CD4-positive, alpha-beta T cell (primary cell): Measurements from ENCODE around the gene CLCF1. TPM values are rescaled to one million over a fixed set of nuclear protein-coding genes. Genes with fewer than 3 reads are reported as not detected.
A peak's percentile ranks its signal among the peaks of the same experiment; 100 is the strongest.

Experiments used
- ATAC-seq: fragments of 200-7000 bp; cut with Tn5 transposase; one replicate; pipeline ENCODE4 v1.10.0; 2022; ENCODE audit warnings: mild to moderate bottlenecking; ENCODE audit not compliant: poor library complexity
- CTCF ChIA-PET: fragments of 350-600 bp; sonication (Branson Sonifier 250); formaldehyde crosslinking; loops from one replicate; lab custom pipeline; 2021; ENCODE audit warnings: antibody characterized with exemption, inconsistent platforms; lab: Charles Lee
- POLR2A ChIA-PET: fragments of 350-600 bp; sonication (Branson Sonifier 250); formaldehyde crosslinking; loops from one replicate; lab custom pipeline; 2021; ENCODE audit warnings: antibody characterized with exemption, inconsistent platforms; lab: Charles Lee
- DNase-seq, 14 experiments: peaks; one replicate each; pipeline ENCODE4 v3.0.0-alpha.2; 2013 to 2020; ENCODE audit warnings: mixed read lengths in 2 of 14
- H3K27ac ChIP-seq, 2 donors: one replicate each; pipeline versions ENCODE4 v1.5.1 to v1.7.0; 2013; ENCODE audit warnings: low read length in 2 of 2, low read depth in 1 of 2, mild to moderate bottlenecking in 1 of 2
- H3K27me3 ChIP-seq, 2 experiments: 1 replicate in 1 of 2; 2 replicates in 1 of 2; pipeline versions ENCODE4 v1.6.1 to v1.7.0; 2013; ENCODE audit warnings: low read length in 2 of 2, control low read depth in 1 of 2, mild to moderate bottlenecking in 1 of 2, moderate library complexity in 1 of 2; ENCODE audit not compliant: insufficient read depth in 2 of 2, control insufficient read depth in 1 of 2
- H3K36me3 ChIP-seq: one replicate; pipeline ENCODE4 v1.6.1; 2013; ENCODE audit warnings: low read length, control low read depth; ENCODE audit not compliant: insufficient read depth
- H3K4me1 ChIP-seq: one replicate; pipeline ENCODE4 v1.6.1; 2013; ENCODE audit warnings: low read length, control low read depth; ENCODE audit not compliant: insufficient read depth
- H3K4me3 ChIP-seq: one replicate; pipeline ENCODE4 v1.5.1; 2013; ENCODE audit warnings: mild to moderate bottlenecking, low read length, moderate library complexity
- H3K9me3 ChIP-seq, 2 experiments: 1 replicate in 1 of 2; 2 replicates in 1 of 2; pipeline versions ENCODE4 v1.6.1 to v1.7.0; 2013; ENCODE audit warnings: low read length in 2 of 2, mild to moderate bottlenecking in 2 of 2, control low read depth in 1 of 2, moderate library complexity in 1 of 2; ENCODE audit not compliant: control insufficient read depth in 1 of 2, insufficient read depth in 1 of 2
- H3K27ac Mint-ChIP-seq: one replicate; pipeline ENCODE4 v1.8.0; 2020; ENCODE audit warnings: mixed read lengths
- H3K27me3 Mint-ChIP-seq: one replicate; pipeline ENCODE4 v1.8.0; 2021; ENCODE audit warnings: mixed read lengths
- H3K36me3 Mint-ChIP-seq: one replicate; pipeline ENCODE4 v1.8.0; 2021; ENCODE audit warnings: low read depth, mixed read lengths
- H3K4me1 Mint-ChIP-seq: one replicate; pipeline ENCODE4 v1.8.0; 2021; ENCODE audit warnings: low read depth, mixed read lengths
- H3K4me3 Mint-ChIP-seq: one replicate; pipeline ENCODE4 v1.8.0; 2020; ENCODE audit warnings: mild to moderate bottlenecking, mixed read lengths
- H3K9me3 Mint-ChIP-seq: one replicate; pipeline ENCODE4 v1.8.0; 2020; ENCODE audit warnings: mixed read lengths
- CTCF ChIP-seq: fragments of 200-600 bp; IDR thresholded peaks from one replicate; pipeline ENCODE4 v1.8.0; 2022; ENCODE audit warnings: antibody characterized with exemption, mild to moderate bottlenecking
- intact Hi-C, 2 experiments: fragments of 100-400 bp; cut with DNase I in 1 of 2; cut with micrococcal nuclease in 1 of 2; formaldehyde crosslinking; loops; one replicate each; pipeline versions ENCODE4 v1.15.1 to v1.9.0; 2023 to 2025; cut with DNase I, micrococcal nuclease
- total RNA-seq, 174 experiments: library from RNA in 2 of 174; stranded (reverse) in 2 of 174; gene quantifications; one replicate each; pipeline ENCODE4 v1.2.3 and lab custom pipeline; 2021 to 2026

CLCF1 gene
- total RNA-seq, 2 experiments from 2014 or later, result 6.0 to 6.9 TPM

- ChIA-PET CTCF (interaction anchor here (1.3 to 6.0 kb wide), 3 partner anchors 16 to 21 kb away, joined by 3 to 46 read pairs (median 4); partner anchors contain the start of genes PPP1CA, PTPRCAP and TBC1D10C), POLR2A (interaction anchor here (0.7 to 12.5 kb wide), 18 partner anchors 8 to 69 kb away, joined by 3 to 411 read pairs (median 4); partner anchors contain the start of genes AIP, CORO1B, POLD4 and PPP1CA)
- H3K36me3 Mint-ChIP-seq, result peaks cover 4% of the 10 kb centered on the region
- H3K9me3 Mint-ChIP-seq, result no peaks in the 10 kb centered on the region
- intact Hi-C loops, result loop anchor here (2.0 to 5.0 kb wide), 5 partner anchors 15 to 88 kb away; partner anchors contain the start of genes AIP (in 1 of the 2), CDK2AP2 (in 1 of the 2), PITPNM1 (in 1 of the 2) and POLD4 (in 1 of the 2)
- no peaks in the 10 kb centered on the region for H3K27me3 Mint-ChIP-seq
- H3K4me3 Mint-ChIP-seq, result peak overlapping the region; percentile 90
- Histone ChIP-seq H3K4me1 (peaks cover 68% of the 10 kb centered on the region), H3K27ac (peak overlapping the region; percentile 52 to 79), H3K27me3 (no peaks in the 10 kb centered on the region), H3K4me3 (peak overlapping the region; percentile 50), H3K36me3 (no peaks in the 10 kb centered on the region), H3K9me3 (no peaks in the 10 kb centered on the region)
- H3K27ac Mint-ChIP-seq, result peak overlapping the region; percentile 94
- peak in 2 of 14 experiments; percentile 6 to 52 for DNase-seq
- no peak for ATAC-seq
- TF ChIP-seq CTCF, result no peak
- H3K4me1 Mint-ChIP-seq, result peaks cover 62% of the 10 kb centered on the region
Measured at GRCh38 chr11:67419325-67420049, 46.1 kb upstream of the CLCF1 start.

DNA sequence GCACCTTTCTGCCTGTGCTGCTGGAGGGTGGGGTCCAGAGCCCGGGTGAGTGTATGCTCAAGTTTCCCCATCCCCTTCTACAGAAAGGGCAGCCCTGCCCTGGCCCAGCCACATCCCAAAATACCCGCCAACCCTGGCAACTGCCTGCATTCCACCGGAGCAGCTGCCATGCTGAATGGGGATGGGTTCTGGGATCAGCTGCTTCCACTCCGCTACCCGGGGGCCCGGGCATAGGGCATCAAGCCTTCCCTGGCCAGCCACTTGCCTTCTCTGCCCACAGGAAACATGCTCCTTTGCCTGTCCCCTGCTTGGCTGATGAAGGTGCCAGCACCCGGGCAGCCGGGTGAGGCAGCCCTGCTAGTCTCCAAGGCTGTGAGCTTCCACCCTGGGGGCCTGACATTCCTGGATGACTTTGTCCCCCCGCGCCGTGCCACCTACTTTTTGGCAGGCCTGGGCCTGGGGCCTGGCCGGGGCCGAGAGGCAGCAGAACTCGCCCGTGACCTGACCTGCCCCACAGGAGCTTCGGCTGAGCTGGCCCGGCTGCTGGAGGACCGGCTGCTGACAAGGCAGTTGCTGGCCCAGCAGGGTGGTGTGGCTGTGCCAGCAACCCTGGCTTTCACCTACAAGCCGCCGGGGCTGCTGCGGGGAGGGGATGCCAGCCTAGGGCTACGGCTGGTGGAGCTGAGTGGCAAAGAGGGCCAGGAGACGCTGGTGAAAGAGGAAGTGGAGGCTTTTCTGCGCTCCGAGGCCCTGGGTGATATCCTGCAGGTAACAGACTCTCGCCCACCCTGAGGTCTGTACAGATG, 45.3 kb upstream of the CLCF1 start:
- Histone ChIP-seq H3K4me3 (peak overlapping the region; percentile 50), H3K4me1 (peaks cover 72% of the 10 kb centered on the region), H3K9me3 (no peaks in the 10 kb centered on the region), H3K36me3 (no peaks in the 10 kb centered on the region), H3K27ac (peak overlapping the region; percentile 52 to 79), H3K27me3 (no peaks in the 10 kb centered on the region)
- ChIA-PET POLR2A (interaction anchor here (0.6 to 12.5 kb wide), 18 partner anchors 11 to 179 kb away, joined by 3 to 411 read pairs (median 4); partner anchors contain the start of genes AIP, CORO1B, POLD4 and PPP1CA), CTCF (interaction anchor here (6.0 kb wide), 1 partner anchor 15 kb away, joined by 46 read pairs; the partner anchor contains the start of genes PPP1CA and TBC1D10C)
- no peaks in the 10 kb centered on the region for H3K27me3 Mint-ChIP-seq
- H3K4me3 Mint-ChIP-seq, result peak overlapping the region; percentile 90
- no peaks in the 10 kb centered on the region for H3K9me3 Mint-ChIP-seq
- peak overlapping the region; percentile 94 for H3K27ac Mint-ChIP-seq
- TF ChIP-seq CTCF, result no peak
- intact Hi-C loops, result loop anchor here in 1 of 2 experiments (5.0 kb wide), 3 partner anchors 49 to 89 kb away; partner anchors contain the start of genes AIP, CDK2AP2, PITPNM1 and TMEM134
- H3K4me1 Mint-ChIP-seq, result peaks cover 63% of the 10 kb centered on the region
- peak in 10 of 14 experiments; percentile 39 to 70 (median 52) for DNase-seq
- ATAC-seq, result peak; percentile 9
- peaks cover 4% of the 10 kb centered on the region for H3K36me3 Mint-ChIP-seq

- peak overlapping the region; percentile 65 for H3K4me3 Mint-ChIP-seq
- peak overlapping the region; percentile 94 for H3K27ac Mint-ChIP-seq
- Histone ChIP-seq H3K27me3 (no peaks in the 10 kb centered on the region), H3K9me3 (no peaks in the 10 kb centered on the region), H3K36me3 (no peaks in the 10 kb centered on the region), H3K4me3 (peak overlapping the region; percentile 35), H3K27ac (peak overlapping the region; percentile 78 to 79), H3K4me1 (peaks cover 85% of the 10 kb centered on the region)
- H3K4me1 Mint-ChIP-seq, result peaks cover 67% of the 10 kb centered on the region
- no peaks in the 10 kb centered on the region for H3K27me3 Mint-ChIP-seq
- H3K9me3 Mint-ChIP-seq, result no peaks in the 10 kb centered on the region
- intact Hi-C loops, result loop anchor here in 1 of 2 experiments (1.0 to 5.0 kb wide), 4 partner anchors 14 to 90 kb away; partner anchors contain the start of genes AIP, CDK2AP2, PITPNM1 and TMEM134
- peak in 2 of 14 experiments; percentile 13 to 35 for DNase-seq
- ChIA-PET CTCF (interaction anchor here (1.3 to 6.0 kb wide), 4 partner anchors 9 to 52 kb away, joined by 3 to 46 read pairs (median 4); partner anchors contain the start of genes PPP1CA and TBC1D10C), POLR2A (interaction anchor here (0.7 to 12.5 kb wide), 18 partner anchors 9 to 178 kb away, joined by 3 to 411 read pairs (median 5); partner anchors contain the start of genes AIP, CDK2AP2, GSTP1 and PPP1CA)
- peaks cover 4% of the 10 kb centered on the region for H3K36me3 Mint-ChIP-seq
- no peak for ATAC-seq
- no peak for TF ChIP-seq CTCF
Measured at GRCh38 chr11:67417425-67417824, 44.0 kb upstream of the CLCF1 start.
